PC-9 (cell line): ENCODE results near the gene MMD.

Experiments used
- EZH2 ChIP-seq: fragments of 200-600 bp; sonication (generic); IDR thresholded peaks from 2 replicates; pipeline ENCODE4 v1.8.0; 2017; ENCODE audit warnings: antibody characterized with exemption, low read depth
- TF ChIP-seq, protein P1 (sequence below): fragments of 200-600 bp; sonication (generic); conservative IDR thresholded peaks from 2 replicates; pipeline ENCODE4 v1.6.1; 2017; ENCODE audit warnings: mixed run types, antibody characterized with exemption, mild to moderate bottlenecking, moderate library complexity

DNA sequence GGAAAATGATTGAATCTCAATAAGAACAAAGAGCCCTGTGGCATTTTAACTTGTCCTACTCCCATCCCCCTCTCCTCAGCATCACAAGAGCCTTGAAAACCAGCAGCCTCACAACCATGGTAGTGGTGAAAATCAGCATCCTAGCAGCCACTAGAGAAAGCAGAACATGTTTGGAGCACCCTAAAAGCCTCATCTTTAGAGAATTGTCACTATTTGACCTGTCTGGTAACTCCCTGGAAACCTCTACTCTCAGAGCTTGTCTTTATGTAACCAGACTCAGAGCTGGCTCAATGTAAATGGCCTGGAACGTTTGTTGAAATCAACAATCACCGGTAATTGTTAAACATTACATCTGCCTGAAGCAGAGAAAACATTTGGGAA lies 70.8 kb downstream of the MMD start:
- no peak for TF ChIP-seq EZH2
- TF ChIP-seq, protein P1, sequence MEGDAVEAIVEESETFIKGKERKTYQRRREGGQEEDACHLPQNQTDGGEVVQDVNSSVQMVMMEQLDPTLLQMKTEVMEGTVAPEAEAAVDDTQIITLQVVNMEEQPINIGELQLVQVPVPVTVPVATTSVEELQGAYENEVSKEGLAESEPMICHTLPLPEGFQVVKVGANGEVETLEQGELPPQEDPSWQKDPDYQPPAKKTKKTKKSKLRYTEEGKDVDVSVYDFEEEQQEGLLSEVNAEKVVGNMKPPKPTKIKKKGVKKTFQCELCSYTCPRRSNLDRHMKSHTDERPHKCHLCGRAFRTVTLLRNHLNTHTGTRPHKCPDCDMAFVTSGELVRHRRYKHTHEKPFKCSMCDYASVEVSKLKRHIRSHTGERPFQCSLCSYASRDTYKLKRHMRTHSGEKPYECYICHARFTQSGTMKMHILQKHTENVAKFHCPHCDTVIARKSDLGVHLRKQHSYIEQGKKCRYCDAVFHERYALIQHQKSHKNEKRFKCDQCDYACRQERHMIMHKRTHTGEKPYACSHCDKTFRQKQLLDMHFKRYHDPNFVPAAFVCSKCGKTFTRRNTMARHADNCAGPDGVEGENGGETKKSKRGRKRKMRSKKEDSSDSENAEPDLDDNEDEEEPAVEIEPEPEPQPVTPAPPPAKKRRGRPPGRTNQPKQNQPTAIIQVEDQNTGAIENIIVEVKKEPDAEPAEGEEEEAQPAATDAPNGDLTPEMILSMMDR: no peak
